ENCODE data around the gene ADD2.
A peak's percentile ranks its signal among the peaks of the same experiment; 100 is the strongest.
"Not testable (repeated sequence)": the region's sequence is repeated elsewhere in the genome, so short reads cannot be mapped to it uniquely, and the experiment has no call there.

ADD2 gene

DNA sequence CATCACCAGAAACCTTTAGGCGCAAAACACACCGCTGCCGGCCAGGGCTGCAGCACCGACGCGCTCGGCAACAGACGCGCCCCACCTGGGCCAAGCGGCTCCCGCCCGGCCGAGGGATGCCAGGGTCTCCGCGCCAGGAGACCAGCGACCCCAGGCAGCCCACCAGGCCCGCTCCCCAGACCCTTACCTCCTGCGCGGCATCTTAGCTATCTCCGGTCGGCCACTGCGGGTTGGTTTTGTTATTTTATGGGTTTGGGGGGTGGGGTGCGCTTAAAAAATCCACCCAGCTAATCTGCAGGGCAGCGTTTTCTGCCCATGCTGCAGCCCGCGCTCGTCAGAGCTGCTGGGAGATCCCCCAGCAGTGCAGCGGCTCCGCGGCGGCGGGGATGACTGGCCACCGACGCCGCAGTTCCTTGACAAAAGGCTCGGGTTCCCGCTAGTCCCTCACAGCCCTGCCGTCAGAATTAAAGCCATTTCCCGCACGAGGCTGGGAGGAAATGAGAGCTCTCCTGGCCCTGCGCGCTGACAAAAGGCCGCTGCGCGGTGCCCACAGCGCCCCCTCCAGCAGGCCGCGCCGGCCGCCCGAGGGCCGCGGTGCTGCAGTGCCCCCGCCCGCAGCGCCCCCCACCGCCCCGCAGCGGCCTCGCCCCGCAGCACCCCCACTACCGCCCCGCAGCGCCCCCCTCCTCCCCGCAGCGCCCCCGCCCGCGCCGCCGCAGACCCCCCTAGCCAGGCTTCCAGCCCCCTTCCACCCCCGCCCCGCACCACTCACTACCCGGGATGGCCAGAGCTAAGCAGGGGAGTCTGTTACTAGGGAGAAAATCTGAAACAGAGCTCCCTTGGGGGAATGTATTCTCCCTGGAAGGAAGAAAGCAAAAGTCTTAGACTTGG lies at the start of gene ADD2:
Gene ADD2 (minus strand): TSS at position 502 of the 891 bp plus-strand sequence. CDS start 61,792 bp downstream, outside the sequence.
- DNase-seq, result peak; percentile 61
- in situ Hi-C loops (cut with MboI; ENCODE audit: low pct_unique_long_range_greater_than_20kb, low sequenced_read_pairs), result no loop called here

- in situ Hi-C loops (cut with MboI; ENCODE audit: low pct_unique_long_range_greater_than_20kb, low sequenced_read_pairs), result no loop called here
- DNase-seq, result no peak
These were observed 49.4 kb upstream of the ADD2 start for GRCh38 chr2:70817284-70817954.

DNA sequence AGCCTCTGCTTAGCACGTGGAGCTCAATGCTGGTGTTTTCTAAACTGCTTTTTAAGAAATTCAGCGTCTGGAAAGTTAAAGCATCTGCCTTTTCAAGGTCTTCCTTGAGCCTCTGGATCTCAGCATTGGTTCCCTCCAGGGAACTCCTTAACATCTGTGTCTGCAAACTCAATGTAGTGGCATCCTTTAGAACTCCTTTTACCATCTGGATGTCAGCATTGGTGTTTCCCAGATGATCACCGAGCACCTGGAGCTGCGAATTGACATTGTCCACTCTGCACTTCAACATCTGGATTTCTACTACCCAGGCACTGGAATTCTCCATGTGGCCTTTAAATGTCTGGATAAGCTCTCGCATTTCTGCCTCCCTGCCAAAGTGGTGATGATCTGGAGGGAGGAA lies 48.7 kb upstream of the ADD2 start:
- no peak for DNase-seq
- in situ Hi-C loops (cut with MboI; ENCODE audit: low pct_unique_long_range_greater_than_20kb, low sequenced_read_pairs), result no loop called here

- no peak for DNase-seq
- in situ Hi-C loops (cut with MboI; ENCODE audit: low pct_unique_long_range_greater_than_20kb, low sequenced_read_pairs), result no loop called here
These were observed 41.3 kb upstream of the ADD2 start for GRCh38 chr2:70808983-70809958.

DNA sequence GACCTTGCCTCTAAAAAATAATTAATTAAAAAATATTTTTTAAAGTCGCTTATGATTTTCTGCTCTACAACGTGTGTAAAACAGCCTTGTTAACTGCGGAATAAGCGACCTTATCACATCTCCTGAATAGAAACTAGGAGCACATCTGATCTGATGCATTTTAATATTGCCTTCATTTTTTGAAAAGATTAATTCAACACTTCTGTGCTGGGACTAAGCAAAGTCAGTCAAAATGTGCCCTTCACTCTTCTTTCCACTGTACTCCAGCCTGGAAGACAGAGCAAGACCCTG lies 39.8 kb upstream of the ADD2 start:
- DNase-seq, result no peak
- in situ Hi-C loops (cut with MboI; ENCODE audit: low pct_unique_long_range_greater_than_20kb, low sequenced_read_pairs), result no loop called here

GRCh38 chr2:70807102-70807827 lies 39.3 kb upstream of the ADD2 start:
- in situ Hi-C loops (cut with MboI; ENCODE audit: low pct_unique_long_range_greater_than_20kb, low sequenced_read_pairs), result no loop called here
- no peak for DNase-seq

- in situ Hi-C loops (cut with MboI; ENCODE audit: low pct_unique_long_range_greater_than_20kb, low sequenced_read_pairs), result no loop called here
- DNase-seq, result no peak
These were observed 38.6 kb upstream of the ADD2 start for GRCh38 chr2:70806620-70807019.

GRCh38 chr2:70806013-70806412 lies 38.0 kb upstream of the ADD2 start:
- DNase-seq, result no peak
- in situ Hi-C loops (cut with MboI; ENCODE audit: low pct_unique_long_range_greater_than_20kb, low sequenced_read_pairs), result no loop called here

GRCh38 chr2:70801607-70802263 lies 33.7 kb upstream of the ADD2 start:
- DNase-seq, result no peak
- in situ Hi-C loops (cut with MboI; ENCODE audit: low pct_unique_long_range_greater_than_20kb, low sequenced_read_pairs), result no loop called here

GRCh38 chr2:70799706-70800105 lies 31.7 kb upstream of the ADD2 start:
- in situ Hi-C loops (cut with MboI; ENCODE audit: low pct_unique_long_range_greater_than_20kb, low sequenced_read_pairs), result loop anchor here (25.0 kb wide), 1 partner anchor 163 kb away; no protein-coding TSS in a partner anchor

DNA sequence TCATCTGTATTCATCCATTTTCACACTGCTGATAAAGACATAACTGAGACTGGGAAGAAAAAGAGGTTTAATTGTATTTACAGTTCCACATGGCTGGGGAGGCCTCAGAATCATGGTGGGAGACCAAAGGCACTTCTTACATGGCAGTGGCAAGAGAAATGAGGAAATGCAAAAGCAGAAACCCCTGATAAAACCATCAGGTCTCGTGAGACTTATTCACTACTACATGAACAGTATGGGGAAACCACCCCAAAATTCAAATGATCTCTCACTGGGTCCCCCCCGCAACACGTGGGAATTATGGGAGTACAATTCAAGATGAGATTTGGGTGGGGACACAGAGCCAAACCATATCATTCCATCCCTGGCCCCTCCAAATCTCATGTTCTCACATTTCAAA lies 30.0 kb upstream of the ADD2 start:
- not testable (repeated sequence) for DNase-seq
- in situ Hi-C loops (cut with MboI; ENCODE audit: low pct_unique_long_range_greater_than_20kb, low sequenced_read_pairs), result loop anchor here (25.0 kb wide), 1 partner anchor 164 kb away; no protein-coding TSS in a partner anchor

More at GRCh38 chr2:70799706-70800105, 31.7 kb upstream of the ADD2 start:
- DNase-seq, result no peak

GRCh38 chr2:70797506-70797905 lies 29.5 kb upstream of the ADD2 start:
- in situ Hi-C loops (cut with MboI; ENCODE audit: low pct_unique_long_range_greater_than_20kb, low sequenced_read_pairs), result loop anchor here (25.0 kb wide), 1 partner anchor 165 kb away; no protein-coding TSS in a partner anchor
- no peak for DNase-seq

GRCh38 chr2:70796262-70796661 lies 28.3 kb upstream of the ADD2 start:
- in situ Hi-C loops (cut with MboI; ENCODE audit: low pct_unique_long_range_greater_than_20kb, low sequenced_read_pairs), result loop anchor here (25.0 kb wide), 1 partner anchor 166 kb away; no protein-coding TSS in a partner anchor
- DNase-seq, result no peak

- DNase-seq, result no peak
- in situ Hi-C loops (cut with MboI; ENCODE audit: low pct_unique_long_range_greater_than_20kb, low sequenced_read_pairs), result loop anchor here (25.0 kb wide), 1 partner anchor 167 kb away; no protein-coding TSS in a partner anchor
These were observed 27.4 kb upstream of the ADD2 start for GRCh38 chr2:70795164-70795995.

DNA sequence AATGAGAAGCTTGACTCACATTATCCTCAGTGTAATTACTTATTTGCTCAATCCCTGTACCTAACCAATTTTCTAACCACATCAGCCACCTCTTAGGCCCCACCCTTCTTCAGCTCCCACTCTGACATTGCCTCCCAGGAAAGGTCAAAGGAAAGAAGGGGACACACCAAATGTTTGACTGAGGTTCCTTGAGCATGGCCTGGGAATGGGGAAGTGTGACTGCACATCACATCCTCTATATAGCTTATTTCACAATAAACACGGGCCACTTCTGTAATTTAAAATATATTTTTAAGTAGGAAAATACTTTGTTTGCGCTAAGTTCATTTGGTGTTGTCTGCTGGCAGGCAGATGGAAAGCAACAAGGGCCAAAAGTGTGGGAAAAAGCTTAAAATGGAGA lies 25.4 kb upstream of the ADD2 start:
- in situ Hi-C loops (cut with MboI; ENCODE audit: low pct_unique_long_range_greater_than_20kb, low sequenced_read_pairs), result loop anchor here (25.0 kb wide), 1 partner anchor 169 kb away; no protein-coding TSS in a partner anchor
- DNase-seq, result peak; percentile 23

GRCh38 chr2:70790136-70790828 lies 22.3 kb upstream of the ADD2 start, which contains the start of gene FIGLA:
Gene FIGLA (minus strand): TSS chr2:70790643. CDS start chr2:70790638, 5 bp downstream.
- DNase-seq, result no peak
- in situ Hi-C loops (cut with MboI; ENCODE audit: low pct_unique_long_range_greater_than_20kb, low sequenced_read_pairs), result loop anchor here (25.0 kb wide), 1 partner anchor 172 kb away; no protein-coding TSS in a partner anchor

All from KBM-7 (cell line).